GM19397 (cell line): ENCODE data around the gene ATF3.

Experiments used
- ATAC-seq: cut with Tn5 transposase; IDR thresholded peaks from one replicate; pipeline ENCODE4 v1.9.1; 2021; ENCODE audit warnings: mild to moderate bottlenecking, moderate library complexity; ENCODE audit not compliant: unreplicated experiment

Gene ATF3

DNA sequence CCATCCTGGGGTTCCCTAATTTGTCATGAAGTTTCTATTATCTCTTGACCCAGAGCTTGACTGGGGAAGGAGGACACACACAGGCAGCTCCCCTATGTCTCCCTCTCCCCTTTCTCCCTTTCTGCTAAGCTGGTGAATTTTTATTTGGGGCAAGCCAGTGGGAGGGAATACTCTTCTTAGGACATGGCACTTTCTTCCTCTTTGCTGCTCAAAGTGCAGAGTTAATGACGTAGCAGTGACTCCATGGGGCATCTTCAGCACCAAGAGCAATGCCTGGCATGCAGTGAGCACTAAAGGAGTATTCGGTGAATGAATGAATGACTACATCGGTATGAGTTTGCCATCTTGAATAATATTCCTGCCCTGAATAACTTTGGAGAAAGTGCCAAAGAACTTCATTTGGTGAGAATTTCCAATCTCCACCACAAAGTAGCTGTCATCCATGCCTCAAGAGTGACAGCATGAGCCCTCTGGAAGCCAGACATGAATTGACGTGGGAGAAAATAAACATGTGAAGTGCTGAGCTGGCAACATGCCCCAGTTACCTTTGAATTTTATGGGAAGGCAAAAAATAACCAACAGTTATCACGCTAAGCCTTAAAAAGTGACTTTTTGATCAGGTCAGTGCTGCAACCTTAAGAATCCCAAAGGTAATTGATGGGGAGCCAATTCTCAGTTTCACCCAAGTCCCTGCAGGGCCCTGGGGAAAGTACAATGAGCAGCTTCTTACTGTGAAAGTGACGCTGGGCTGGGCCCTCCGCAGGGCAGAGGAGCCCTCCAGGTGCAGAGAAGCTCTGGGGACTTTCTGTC, 22.1 kb upstream of the ATF3 start:
- ATAC-seq: peak; percentile 93

DNA sequence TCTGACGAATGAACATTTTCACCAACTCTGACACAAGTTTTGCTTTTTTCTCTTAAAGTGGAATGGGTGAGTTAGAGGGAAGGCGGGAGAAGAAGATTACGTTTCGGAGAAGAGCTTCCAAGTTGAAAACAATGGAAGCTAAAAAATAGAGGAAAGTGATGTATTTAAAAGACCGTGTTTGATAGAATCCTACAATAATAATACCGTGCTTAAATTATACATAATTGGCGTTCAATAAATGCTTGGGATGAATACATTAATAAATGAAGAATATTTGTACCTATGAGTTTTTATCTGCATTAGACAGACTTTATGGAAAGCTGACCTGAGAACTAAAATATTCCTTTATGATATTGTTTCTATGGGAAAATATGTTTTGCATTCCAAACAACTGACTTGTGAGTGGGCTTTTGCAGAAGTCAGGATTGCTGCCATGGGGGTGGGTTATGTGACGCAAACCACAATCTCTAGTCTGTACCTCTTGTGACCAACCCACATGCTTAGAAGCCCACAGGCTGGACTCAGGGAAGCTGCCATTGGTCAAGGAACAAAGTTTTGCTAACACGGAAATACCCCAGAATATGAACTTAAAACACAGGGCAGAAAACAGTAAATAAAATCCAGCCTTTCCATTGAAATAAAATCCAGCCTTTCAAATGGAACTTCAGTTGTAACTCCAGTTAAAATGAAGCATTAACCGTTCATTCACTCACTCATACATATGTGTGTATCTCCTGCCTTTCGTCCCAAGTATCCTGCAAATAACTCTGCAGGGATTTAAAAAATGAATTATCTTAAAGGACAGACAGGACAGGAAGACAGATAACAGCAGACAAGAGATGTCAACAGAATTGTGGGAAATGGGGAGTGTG, 21.3 kb upstream of the ATF3 start:
- no peak for ATAC-seq

DNA sequence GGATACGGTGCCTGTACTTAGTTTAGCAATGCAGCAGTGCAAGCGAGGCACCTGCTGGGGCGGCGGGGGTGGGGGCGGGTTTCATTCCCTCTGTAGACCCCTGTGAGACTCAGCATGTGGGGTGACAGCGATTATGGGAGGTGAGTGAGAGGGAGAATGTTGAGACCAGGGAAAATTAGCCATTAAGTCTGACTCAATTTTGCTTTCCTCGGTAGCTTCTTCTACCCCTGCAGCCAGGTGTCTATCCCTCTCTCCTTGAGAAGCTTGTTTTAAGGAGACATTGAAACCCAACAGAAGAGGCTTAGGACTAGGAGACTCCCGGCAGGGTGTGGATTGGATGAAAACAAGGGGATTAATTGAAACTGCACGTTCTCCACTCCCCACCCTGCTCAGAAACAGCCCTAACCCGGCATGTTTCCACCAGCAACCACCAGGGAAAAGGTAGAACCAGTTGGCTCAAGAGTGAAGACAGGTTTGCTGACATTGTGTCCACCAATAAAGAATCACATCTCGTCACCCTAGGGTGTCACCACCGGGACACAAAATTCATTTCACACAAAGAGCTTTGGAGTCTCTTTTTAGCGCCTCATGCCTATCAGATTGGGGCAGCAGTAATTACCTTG, 20.6 kb upstream of the ATF3 start:
- ATAC-seq: no peak

- ATAC-seq: no peak
Measured at GRCh38 chr1:212589446-212589845, 19.1 kb upstream of the ATF3 start.

GRCh38 chr1:212591922-212592321, 16.6 kb upstream of the ATF3 start:
- peak; percentile 48 for ATAC-seq

DNA sequence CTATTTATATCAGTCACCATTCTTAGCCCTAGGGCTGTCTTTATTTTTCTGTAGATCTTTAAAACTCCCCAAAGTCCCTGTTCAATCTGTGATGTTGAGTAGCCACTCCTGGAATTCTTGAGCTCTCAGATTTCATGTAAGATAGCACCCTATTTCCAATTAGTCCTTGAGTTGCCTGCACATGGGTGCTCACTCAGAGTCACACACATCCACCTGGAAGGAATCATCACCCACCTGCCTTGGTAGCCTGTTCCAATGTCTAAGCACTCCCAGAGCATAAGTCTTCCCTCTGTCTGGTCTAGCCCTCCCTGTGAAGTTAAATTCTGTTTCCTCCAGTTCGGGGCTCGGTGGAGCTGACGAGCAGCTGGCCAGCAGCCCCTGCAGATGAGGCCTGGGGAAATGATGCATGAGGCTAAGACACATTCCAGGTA, 14.7 kb upstream of the ATF3 start:
- ATAC-seq: no peak

DNA sequence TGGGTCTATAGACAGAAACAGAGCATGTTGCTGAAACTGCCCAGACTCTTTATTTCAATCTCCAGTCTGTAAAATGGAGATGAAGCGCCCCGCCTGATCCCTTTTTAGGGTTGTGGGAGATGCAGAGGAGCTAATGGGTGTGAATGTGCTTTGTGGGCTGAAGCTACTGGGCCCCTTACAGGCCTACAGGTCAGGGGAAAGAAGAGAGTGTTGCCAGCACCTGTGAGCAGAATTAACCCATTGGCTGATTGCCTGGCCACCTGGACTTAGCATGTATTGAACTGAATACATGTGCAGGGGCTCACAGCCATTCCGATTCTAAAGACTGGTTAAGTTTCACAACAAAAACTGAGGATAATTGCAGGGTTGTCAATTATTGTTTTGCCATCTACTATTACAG, 13.9 kb upstream of the ATF3 start:
- no peak for ATAC-seq

DNA sequence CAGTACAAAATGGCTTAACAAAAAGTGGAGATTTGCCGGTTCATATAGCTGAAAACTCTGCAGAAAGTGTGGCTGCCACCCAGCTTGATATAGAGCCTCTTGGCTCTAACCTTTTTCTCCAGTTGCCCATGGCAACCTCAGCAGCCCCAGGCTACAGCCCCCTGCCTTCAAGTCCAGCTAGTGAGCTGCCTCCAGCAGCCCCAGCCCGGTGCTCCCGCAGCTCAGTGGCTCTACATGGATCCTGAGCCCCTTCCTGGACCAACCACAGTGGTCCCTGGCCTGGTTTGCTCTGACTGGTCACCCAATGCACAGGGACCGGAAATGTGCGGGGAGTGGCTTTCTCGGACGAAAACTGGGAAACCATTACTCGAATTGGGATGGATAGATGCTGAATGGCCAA, 13.3 kb upstream of the ATF3 start:
- no peak for ATAC-seq

DNA sequence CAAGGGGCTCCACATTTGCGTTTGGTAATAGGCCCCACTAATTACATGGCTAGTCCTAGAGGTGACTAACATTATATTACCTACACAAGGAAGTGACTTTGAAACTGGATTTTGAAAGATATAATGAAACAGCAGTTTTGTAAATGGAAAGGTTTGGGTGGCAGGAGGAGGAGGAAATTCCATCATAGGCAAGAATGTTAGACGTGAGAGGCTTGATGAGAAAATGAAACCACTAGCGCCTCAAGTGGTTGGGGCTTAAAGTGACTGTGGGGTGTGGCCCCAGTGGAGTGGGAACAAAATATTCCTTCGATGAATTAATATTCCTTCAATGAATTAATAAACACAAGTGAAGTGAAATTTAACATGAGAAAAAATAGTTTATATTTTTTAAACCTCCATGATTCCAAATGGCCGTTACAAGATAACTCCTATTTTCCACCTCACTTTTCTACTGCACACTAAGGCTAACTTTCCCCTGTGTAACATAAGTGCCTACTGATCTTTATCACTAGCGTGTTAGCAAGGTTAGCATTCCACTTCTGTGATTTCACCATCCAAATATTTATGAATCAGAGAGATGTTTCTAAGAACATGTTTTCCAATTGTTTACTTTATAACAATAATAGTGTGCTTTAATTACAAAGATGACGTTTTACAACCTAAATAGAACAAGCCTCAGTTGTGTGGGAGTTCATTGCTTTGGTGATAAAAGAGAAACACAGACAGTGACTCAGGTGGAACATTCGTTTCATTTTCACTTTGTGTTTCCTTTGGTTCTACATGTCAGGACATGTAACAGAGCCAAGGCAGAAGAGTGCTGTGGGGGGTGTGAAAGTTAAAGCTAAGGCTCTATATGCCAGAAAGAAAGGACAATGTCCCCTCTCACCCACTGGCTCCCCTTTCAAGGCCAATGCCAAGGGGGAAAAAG, 12.5 kb upstream of the ATF3 start:
- ATAC-seq: peak; percentile 82

- ATAC-seq: no peak
Measured at GRCh38 chr1:212596798-212597197, 11.8 kb upstream of the ATF3 start.

DNA sequence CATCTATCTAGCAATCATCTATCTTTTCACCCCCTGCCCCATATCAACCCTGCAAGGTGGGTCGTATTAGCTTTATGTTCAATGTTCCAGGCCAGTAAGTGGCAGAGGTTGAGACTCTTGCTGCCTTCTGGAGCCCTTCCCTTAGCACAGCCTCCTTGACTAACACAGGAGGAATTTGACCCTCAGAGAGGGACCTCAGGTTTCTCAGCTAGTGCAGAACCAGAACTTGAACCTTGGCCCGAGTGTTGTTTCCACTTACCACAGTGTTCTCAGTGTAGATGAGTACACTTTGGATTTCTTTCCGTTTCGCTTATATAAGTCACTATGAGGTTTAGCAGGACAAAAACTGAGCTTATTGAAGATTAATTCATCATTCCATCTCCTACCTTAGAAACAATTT, 11.1 kb upstream of the ATF3 start:
- no peak for ATAC-seq

GRCh38 chr1:212600071-212600915, 8.3 kb upstream of the ATF3 start:
- no peak for ATAC-seq

- ATAC-seq: no peak
Measured at GRCh38 chr1:212600980-212601379, 7.6 kb upstream of the ATF3 start.

DNA sequence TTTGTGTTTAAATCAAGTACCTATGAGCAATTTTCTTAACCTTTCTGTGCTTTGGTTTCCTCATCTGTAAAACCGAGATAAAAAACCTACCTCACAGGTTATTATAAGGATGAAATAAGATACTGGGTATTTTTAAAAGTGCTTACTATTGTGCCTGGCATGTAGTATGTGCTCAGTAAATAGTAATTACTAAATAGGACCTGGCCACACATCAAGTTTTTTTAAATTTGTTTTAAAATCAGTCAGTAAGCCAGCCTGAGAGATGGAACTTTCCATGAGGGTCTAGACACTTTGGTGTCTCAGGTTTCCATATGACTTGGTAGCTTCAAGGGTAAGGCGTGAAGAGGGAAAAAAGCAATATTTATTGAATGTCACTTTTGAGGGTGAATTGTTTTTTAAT, 7.0 kb upstream of the ATF3 start:
- no peak for ATAC-seq

- no peak for ATAC-seq
Measured at GRCh38 chr1:212605441-212606394, 2.8 kb upstream of the ATF3 start.

DNA sequence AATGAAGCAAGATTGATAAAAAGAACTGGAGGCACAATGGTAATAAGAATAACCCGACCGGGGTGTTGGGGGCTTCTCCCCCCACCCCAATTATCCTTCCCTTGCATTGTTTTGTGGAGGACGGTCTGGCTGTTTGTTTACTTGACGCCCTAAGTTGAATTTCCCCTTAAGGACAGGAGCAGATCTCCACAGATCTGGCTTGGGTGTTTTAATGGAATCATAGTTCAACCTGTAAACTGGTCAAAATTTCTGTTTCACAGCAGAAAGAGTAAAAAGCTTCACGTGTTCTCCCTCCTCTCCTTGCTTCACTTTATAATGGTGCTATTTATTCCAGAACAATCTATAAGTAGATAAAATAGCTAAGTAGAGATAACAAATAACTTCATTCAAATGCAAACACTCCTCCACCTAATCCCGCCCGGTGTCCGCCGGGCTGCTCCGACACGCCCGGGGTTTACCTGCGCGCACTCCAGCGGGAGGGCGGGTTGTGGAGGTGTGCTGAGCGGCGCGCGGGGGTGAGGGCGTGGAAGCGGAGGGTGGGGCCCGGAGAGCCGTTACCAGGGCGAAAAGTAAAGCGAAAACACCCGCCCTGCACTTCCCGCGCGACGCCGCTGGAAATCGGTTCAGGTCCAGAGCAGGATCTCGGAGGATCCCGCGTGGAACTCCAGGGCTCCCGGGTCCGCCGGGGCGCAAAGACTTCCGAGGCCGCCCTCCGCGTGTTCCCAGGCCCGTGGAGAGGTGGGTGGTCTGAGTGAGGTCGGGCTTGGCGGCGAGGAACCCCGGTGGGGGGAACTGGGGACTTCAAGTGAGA, 2.0 kb upstream of the ATF3 start:
- ATAC-seq: no peak

GRCh38 chr1:212607206-212607912, 1.2 kb upstream of the ATF3 start:
- no peak for ATAC-seq
